LNCAP (cell line): ENCODE results near the gene TRANK1.

Experiments
- TF ChIP-seq, protein P1 (sequence below): fragments of 450-650 bp; IDR thresholded peaks from 2 replicates; pipeline ENCODE4 v1.5.1; 2017; ENCODE audit warnings: mild to moderate bottlenecking

TRANK1 gene

GRCh38 chr3:36920884-36921567 is 23.8 kb downstream of the TRANK1 start:
- TF ChIP-seq, protein P1, sequence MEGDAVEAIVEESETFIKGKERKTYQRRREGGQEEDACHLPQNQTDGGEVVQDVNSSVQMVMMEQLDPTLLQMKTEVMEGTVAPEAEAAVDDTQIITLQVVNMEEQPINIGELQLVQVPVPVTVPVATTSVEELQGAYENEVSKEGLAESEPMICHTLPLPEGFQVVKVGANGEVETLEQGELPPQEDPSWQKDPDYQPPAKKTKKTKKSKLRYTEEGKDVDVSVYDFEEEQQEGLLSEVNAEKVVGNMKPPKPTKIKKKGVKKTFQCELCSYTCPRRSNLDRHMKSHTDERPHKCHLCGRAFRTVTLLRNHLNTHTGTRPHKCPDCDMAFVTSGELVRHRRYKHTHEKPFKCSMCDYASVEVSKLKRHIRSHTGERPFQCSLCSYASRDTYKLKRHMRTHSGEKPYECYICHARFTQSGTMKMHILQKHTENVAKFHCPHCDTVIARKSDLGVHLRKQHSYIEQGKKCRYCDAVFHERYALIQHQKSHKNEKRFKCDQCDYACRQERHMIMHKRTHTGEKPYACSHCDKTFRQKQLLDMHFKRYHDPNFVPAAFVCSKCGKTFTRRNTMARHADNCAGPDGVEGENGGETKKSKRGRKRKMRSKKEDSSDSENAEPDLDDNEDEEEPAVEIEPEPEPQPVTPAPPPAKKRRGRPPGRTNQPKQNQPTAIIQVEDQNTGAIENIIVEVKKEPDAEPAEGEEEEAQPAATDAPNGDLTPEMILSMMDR, result no peak

DNA sequence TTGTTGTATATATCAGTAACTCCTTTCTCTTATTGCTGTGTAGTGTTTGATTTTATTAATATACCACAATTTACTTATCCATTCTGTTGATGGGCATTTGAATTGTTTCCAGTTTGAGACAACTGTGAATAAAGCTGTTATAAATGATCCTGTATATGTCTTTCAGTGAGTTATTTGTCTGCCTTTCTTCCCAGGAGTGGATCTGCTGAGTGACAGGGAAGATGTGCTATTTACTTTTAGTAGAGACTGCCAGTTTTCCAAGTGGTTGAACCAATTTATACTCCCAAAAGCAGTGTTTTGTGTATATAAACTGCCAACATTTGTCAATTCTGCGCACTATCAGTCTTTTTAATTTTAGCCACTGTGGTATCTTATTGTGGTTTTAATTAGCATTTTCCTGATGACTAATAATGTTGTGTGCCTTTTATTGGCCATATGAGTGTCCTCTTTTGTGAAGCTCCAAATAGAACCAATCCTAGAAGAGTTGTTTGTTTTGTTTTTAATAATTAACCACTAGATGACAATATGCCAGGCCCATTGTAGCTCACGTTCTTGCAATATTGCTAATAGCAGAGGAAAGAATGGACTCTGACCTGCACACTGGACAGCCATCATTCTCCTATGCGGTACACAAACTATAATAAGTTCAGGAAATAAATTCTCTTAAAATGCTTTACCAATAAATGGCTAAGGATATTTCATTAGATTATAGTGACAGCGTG is 25.3 kb downstream of the TRANK1 start:
- TF ChIP-seq, protein P1, result no peak

DNA sequence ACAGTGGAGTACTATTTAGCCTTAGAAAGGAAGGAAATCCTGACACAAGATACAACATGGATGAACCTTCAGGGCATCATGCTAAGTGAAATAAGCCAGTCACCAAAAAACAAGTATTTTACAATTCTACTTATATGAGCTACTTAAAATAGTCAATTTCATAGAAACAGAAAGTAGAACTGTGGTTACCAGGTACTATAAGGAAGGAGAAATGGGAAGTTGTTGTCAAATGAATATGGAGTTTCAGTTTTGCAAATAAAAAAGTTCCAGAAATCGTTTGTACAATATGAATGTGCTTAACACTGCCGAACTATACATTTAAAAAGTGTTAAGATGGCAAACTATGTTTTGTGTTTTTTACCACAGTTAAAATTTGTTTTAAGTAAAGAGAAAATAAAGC is 26.8 kb downstream of the TRANK1 start:
- TF ChIP-seq, protein P1, result no peak

DNA sequence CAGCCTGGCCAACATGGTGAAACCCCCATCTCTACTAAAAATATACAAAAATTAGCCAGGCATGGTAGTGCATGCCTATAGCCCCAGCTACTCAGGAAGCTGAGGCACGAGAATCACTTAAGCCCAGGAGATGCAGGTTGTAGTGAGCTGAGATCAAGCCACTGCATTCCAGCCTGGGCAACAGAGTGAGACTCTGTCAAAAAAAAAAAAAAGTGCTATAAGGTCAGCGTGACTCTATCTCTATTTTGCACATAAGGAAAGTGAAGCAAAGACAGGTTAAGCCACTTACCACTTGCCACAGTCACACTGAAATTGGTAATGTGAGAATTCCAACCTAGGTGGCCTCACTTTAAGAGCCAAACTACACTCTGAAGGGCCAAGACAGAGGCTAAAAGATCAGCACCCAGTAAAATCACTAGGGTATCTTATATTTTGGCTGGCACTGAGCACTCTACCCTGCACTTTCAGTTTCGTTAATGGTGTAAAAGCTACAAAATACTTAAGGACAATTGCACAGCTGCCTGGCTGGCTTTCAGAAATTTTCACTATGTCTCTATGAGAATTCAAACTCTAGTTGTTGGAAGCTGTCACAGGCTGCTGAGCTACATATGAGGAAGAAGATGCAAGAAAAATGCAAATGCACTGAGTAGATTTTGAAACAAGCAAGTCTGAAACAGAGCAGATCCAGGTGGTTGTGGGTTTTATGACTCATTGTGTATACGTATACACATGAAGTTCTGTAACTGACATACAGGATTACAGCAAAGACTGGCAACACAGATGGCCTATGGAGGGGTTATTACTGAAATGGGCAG is 32.7 kb downstream of the TRANK1 start:
- TF ChIP-seq, protein P1, result no peak

DNA sequence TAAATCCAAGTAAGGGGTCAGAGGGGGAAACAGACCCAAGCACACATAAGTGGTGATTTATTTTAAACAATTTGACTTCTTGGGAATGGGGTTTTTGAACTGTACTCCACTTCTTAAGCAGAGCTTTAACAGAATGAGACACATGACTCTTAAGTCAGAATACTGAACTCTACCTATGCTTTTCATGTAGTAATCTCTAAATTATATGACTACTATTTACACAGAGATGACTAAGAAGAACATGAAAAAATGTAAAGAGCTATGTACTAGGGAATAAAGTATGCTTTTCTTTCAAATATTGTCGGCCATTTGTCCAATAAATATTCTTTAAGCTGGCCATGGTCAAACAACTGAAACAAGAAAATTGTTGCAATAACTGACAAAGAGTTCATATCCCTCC is 35.2 kb downstream of the TRANK1 start:
- TF ChIP-seq, protein P1, result no peak

GRCh38 chr3:36909181-36909580 is 35.7 kb downstream of the TRANK1 start:
- TF ChIP-seq, protein P1, result no peak

DNA sequence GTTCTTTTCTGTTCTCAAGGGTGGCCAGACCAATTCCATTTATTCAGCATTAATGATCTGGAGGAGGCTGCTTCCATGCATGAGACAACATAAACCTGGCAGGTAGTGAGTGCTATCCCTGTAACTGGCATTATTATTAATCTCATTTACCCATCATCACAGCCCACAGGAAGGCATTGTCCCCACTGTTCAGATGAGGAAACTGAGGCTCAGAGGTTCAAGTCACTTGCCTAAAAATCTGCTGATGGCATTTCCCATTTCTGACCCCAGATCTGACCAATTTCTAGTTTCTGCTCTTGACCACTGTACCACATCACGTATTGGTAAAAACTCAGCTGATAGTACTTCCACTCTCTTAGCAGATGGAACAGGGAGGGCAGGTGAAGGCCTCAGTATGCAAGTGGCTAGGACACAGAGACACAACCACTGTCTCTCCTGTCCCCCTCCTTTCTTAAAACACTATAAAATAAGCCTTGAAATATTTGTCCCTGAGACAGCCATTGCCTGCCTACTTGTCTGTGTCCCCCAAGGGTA is 36.1 kb downstream of the TRANK1 start:
- TF ChIP-seq, protein P1, result no peak
